HEK293T (cell line): ENCODE measurements around the gene IL1R2.

Source experiments
- ELF4 ChIP-seq: fragments of 450-650 bp; IDR thresholded peaks from 2 replicates; pipeline ENCODE4 v1.6.1; 2017; ENCODE audit warnings: antibody characterized with exemption
- FOXM1 ChIP-seq: fragments of 450-650 bp; IDR thresholded peaks from 2 replicates; pipeline ENCODE4 v1.6.1; 2017; ENCODE audit warnings: mild to moderate bottlenecking, borderline replicate concordance
- HDGF ChIP-seq: fragments of 450-650 bp; IDR thresholded peaks from 2 replicates; pipeline ENCODE4 v1.6.1; 2017; ENCODE audit warnings: antibody characterized with exemption, borderline replicate concordance
- PKNOX1 ChIP-seq: fragments of 450-650 bp; IDR thresholded peaks from 2 replicates; pipeline ENCODE4 v1.6.1; 2016
- SP1 ChIP-seq: fragments of 450-650 bp; IDR thresholded peaks from 2 replicates; pipeline ENCODE4 v1.6.1; 2017
- SUZ12 ChIP-seq: fragments of 450-650 bp; IDR thresholded peaks from 2 replicates; pipeline ENCODE4 v1.6.1; 2016; ENCODE audit warnings: mild to moderate bottlenecking

- TF ChIP-seq HDGF, result no peak
- TF ChIP-seq SUZ12, result no peak
- TF ChIP-seq SP1, result no peak
- no peak for TF ChIP-seq FOXM1
- TF ChIP-seq PKNOX1, result no peak
- TF ChIP-seq ELF4, result no peak
Measured at GRCh38 chr2:101986804-101987740, 4.7 kb upstream of the IL1R2 start.
